Retina (tissue), 1 donor: Measurements from ENCODE around the gene HJURP.

Experiments
- DNase-seq: peaks from one replicate; pipeline ENCODE4 v3.0.0-alpha.2; 2016

Gene HJURP

DNA sequence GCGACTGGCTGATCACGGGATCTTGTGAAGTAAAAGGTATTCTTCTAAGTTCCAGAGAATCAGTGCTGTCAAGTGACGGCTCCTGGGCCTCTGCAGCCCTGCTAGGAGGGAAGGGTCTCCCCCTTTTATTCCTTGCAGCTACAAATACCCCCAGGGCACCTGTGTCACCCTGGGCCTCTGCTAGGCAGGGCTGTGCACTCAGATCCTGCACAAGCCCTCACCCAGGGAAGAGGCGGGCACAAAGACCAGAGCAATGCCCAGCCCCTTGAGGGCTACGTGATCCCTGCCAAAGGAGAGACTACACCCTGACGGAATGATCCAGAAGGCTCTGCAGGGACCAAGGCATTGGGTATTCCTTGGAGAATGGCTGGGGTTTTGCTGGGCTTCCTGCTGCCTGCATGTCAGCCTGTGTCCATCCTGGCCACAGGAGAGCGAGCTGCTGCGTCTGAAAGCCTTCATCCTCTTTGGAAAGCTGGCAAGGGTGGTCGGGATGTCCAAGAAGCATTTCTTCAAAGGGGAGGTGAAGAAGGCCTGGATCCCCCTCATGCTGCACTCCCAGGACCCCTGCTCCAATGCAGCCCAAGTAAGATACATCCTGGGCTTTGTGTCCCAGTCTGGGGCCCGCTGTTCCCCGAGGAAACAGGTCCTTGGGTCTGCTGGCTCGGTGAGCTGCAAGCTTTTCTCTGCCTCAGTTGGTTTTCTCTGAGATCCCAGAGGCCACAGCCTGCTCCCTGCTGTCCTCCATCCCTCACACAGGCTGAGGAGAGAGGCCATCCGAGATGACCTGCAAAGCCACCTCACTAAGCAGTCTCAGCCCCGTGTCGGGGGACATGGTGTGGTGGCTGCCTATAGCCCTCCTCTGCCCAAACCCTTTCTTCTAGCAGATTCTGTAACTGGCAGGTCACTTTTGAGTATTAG lies 24.9 kb downstream of the HJURP start:
- DNase-seq = no peak

DNA sequence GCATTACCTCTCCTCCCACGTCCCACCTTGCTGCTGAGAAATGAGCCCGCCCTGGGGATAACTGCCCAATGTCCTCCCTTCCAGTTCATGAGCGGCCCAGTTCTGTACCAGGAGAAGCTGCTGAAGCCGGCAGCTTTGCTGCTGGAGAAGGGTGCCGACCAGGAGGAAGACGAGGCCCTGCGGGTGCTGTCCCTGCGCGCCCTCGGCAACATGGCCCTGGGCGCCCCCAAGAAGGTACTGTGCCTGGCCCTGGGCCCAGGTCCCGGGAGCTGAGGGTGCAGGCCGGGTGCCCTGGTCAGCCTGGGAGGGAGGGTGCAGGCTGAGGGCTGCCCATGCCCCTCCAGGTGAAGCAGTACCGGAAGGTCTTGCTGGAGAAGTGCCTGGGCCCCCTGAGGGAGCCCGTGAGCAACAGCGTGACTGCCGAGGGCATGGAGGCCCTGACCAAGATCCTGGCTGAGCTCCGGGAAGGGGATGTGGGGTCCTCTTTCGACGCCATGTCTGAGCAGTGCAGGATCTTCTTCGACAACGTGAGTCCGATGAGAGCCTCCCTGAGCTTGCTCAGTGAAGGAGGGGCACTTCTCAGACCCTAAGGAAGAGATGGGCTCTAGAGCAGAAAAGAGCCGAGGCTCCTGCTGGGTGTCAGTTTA lies 25.7 kb downstream of the HJURP start:
- no peak for DNase-seq

DNA sequence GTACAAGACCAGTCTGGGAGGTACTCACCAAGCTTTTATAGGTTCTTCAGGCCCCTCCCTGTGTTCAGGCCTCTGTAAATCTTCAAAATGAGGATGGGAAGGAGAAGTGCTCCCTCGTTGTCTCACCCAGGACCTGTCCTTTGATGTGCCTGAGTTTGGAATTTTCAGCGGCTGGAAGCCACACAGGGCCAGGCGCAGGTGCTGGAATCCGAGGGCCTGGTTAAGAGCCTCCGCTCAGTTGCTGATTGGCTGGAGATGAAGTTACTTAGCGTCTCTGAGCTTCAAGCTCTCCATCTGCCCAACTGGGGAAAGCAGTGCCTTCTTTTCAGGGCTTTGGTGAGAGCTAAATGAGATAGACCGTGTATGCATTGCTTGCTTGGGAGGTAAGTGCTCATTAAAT lies 30.0 kb downstream of the HJURP start:
- DNase-seq = no peak

DNA sequence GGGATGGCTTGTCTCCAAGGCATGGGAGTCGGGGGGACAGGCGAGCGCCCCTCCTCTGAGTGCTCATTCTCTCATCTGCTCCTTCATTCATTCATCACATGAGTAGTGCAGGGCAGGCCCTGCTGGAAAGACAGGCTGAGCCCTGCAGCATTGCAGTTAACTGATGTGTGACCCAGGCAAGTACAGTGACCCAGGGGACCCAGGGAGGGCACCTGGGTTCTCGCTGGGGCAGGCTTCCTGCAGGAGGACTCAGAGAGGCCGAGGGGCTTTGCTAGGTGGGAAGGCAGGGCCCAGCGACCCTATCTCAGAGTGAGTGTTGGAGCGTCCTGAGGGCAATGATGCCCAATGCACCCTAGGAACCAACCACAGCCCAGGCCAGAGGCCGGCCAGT lies 30.6 kb downstream of the HJURP start:
- no peak for DNase-seq

DNA sequence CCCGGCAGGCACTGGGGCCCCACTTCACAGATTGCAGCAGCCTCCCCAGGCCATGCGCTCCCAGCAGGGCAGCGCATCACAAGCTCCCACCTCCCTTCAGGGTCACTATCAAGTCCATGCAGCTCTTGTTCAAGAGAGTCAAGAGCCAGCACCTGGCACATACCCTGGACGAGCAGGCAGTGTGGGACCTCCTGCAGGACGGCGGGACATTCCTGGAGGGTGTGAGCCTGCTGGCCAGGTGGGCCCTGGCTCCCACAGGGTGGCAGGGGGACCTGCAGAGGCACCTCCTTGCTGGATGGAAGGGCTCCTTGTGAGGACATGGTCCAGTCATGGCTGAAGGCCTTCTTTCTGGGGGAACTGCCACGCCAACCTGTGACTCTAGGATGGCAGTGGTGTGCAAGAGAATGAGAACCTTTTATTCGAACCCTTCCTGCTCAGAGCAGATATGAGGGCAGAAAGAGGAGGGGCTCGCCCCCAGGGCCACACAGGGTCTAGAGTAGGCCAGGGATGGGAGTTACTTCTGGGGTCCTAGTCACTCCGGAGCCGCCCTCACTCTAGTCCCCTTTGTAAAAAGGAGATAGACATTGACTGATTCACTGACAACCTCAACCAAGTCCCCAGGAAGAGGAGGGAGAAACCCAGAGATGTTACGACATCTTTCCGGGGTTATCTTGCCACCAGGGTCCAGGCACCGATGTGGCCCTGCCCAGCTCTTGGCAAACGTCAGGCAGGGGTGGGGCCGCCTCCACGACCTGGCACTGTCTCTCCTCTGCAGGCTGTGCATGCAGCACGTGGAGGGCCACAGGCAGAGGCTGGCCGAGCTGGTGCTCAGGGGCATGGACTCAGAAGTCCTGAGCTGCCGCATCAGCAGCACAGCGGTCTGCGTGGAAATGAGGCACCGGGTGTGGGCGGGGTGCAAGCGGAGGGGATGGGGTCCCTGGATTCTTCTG lies 31.3 kb downstream of the HJURP start:
- DNase-seq = no peak

DNA sequence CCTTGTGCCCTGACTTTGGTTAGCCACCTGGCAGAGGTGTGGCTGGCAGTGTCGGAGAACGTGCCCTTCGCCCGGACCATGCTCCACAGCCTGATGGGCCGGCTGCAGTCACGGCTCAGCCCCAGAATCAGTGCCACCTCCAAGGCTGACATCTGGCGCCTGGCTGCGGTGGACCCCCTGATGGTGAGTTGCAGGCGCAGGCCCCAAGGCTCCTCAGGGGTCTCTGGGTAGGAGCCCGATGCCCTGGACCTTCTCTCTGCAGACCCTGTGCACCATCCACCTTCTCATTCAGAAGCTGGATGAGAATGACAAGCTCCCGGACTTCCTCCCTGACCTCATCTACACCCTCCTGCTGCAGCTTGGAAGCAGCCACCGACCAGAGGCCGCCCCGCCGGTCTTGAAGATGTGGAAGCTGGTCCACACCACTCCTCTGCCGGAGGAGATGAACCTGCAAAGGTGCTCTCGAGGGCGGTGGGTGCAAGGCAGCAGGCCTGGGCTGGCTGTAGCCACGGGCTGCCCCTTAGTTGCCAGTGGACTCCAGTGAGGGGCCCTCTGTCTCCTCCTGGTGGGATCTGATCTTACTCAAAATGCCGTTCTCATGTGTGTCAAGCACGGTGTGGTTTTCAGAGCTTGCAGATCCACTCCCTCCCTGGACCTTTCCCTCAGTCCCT lies 32.1 kb downstream of the HJURP start:
- no peak for DNase-seq

DNA sequence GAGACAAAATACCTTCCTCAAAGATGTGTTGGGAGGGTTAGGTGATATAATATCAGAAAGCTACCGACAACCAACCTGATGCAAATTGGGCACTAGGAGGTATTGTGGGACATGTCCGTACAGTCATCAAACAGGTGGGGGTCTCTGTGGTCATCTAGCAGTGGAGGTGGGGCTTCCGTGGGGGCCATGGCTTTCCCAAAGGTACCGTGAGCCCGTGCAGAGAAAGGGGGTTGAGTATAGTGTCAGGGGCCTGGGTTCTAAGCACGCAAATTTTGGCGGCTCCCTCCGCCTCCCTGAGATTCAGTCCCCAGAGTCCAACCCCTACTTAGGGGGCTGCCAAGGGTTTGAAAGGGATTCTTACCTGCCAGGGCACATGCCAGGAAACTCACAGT lies 32.6 kb downstream of the HJURP start:
- no peak for DNase-seq

DNA sequence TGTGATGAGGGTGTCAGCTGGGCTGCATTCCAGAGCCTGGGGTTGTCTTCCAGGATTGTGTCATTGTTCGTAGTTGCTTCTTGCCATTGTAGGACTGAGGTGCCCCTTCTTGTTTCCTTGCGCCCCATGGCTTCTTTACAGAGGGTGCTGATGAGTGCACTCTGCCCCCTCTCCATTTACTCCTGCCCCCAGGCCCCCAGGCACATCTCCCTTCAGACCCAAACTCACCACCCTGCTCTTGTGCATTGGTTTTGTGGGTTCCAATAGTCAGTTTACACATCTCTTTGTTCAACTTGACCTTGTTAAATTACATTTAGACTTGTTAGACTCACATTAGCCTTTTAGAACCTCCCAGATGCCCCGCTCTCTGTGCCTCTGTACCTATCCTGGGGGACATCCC lies 33.1 kb downstream of the HJURP start:
- DNase-seq = no peak

DNA sequence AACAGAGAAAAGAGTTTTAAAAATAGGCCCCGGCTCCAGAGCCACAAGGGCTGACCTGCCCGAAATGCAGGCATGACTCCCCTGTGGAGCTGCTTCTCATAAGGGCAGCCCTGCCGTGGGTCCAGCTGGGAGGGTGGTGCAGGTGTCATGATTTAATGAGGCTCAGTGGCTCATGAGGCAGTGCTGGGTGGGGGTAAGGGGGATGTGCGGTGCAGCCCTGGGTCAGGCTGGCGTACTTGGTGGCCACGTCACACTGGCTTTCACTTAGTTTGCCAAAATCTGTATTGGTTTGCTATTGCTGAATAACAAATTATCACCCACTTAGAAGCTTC lies 33.6 kb downstream of the HJURP start:
- no peak for DNase-seq

DNA sequence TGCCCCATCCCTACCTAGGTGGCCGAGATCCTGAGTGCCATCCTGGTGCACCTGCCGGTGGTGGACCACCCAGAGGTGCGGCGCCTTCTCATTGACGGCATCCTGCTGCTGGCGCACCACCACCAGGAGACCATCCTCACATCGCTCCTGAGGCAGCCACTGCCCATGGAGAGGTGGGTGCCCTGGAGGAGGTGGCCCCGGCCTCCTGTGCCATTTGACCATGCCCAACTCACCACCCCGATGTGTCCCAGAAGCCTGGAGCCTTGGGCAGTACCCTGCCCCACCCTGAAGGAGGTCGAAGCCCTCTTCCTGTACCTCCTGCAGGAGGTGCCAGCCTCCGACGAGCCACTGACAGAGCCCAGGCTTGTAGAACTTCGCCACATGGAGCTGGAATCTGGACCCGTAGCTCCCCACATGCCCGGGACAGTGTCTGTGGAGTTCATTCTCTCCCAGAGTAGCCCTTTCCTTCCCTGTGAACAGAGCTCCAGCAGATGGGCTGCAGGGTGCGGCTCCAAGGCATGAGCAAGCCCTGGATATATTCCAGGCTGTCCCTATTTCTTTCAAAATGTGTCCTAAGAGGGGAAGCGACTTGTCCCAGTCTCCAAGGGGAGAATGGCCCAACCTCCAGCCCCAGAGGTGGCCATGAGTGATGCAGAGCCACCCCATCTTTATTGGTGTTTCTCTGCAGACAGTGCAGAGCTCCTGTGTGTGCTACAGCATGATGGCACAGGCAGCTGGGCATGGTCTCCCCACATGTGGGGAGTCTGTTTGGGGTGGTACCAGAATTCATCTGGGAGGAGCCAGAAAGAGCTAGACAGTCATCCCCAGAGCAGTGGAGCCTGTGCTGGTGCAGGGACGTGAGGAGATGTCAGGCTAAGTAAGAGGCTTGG lies 34.2 kb downstream of the HJURP start:
- DNase-seq = no peak

DNA sequence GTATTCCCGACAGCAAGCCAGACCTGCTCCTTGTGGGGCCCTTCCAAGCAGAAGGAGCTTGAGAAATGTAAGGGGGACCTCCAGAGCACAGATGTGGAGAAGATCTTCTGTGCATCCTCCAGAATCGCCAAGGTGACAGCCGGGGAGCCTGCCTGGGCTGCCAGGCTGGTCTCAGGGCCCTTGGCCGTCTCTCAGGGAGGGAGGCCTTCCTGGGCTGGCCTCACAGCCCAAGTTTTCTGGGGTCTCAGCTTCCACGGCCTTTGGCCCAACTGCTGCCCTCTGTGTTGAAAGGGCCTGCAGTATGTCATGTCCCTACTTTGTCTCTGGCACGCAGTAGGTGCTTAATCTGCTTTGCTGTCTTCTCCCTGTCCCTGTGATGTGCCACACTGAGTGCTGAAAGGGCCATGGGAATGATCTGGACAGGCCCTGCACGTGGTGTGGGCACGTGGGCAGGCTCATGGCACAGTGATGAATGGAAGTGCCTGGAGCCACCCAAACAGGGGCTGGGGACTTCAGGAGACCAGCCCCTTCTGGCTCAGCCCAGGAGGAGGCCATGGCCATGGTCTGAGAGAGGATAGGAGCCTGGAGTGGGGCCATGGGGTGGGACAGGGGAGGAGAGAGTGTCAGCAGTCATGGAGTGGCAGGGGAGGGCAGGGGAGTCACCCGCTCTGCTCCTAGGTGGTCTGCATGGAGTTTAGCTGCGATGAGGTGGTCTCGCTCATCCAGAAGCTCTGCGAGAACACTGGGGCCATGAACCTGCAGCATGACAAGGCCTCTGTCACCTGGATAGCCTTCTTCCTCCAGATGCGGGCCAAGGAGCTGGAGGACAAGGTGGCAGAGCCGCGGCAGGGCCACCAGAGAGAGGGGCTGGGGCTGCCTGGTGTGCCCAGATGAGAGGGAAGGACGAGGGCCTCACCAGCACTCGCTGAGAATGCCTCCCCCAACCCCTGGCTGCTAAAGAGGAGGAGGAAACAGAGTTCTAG lies 35.4 kb downstream of the HJURP start:
- DNase-seq = no peak

DNA sequence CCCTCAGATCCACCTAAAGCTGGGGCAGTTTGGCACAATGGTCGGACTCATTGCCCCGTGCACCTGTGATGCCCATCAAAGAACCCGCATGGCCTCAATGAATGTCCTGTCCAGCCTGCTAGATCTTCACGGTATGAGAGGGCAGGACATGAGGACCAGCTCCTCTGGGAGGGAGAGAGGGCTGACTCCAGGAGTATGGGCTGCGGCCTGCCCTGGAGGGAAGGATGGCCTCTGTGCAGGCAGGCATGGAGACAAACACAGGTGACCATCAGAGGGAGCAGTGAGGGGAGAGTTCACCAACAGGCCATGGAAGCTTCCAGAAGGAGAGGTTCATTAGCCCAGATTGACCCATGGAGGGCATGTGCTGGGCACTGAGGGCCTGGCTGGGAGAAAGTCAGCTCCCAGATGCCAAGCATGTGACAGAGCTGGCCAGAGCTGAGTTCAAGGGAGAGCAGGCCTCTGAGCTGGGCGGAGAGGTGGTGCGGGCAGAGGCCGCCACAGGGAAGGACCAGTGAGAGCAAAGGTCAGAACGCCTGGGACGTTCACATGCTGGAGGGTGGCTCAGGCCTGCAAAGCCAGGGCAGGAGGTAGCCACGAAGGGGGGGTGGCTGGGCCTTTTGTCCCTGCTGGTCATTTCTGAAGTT lies 36.2 kb downstream of the HJURP start:
- DNase-seq = no peak

DNA sequence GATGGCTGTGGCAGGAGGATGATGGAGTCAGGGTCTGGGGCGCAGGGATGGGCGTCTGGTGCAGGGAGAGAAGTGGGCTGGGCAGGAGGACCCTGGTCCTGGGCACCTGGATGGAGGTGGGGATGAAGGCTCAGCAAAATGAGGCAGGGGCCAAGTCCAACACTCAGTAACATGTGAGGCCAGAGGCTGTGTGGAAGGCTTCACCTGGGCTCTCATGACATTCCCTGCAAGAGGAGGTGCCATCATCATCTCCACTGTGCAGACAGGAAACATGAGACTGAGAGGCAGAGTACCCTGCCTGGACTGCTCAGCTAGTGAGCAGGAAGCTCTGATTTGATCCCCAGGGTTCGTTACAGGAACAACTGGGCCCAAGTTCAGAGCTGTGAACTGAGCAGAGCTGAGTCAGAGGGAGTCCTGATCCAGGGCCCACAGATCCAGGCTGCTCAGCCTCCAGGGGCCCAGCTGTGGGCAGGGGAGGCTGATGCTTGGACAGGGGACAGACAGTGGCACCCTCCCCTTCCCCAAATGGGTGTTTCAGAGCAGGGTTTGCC lies 36.9 kb downstream of the HJURP start:
- no peak for DNase-seq

DNA sequence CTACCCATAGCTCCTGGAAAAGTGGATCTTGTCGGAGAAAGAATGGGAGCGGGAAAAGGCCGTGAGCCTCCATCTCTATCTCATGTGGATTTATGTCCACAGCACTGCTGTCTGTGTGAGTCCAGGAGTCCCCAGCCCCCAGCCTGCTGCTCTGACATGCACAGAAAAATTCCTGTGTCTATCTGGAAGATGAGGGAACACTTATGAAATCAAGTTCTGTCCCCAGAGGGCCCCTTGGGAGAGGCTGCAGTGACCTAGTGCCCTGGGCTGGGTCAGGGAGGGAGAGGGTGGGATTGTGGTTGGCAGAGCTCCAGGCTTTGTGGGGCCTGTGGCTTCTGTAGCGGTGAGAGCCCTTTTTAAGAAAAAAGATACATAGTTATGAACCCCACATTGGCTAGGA lies 37.6 kb downstream of the HJURP start:
- no peak for DNase-seq

DNA sequence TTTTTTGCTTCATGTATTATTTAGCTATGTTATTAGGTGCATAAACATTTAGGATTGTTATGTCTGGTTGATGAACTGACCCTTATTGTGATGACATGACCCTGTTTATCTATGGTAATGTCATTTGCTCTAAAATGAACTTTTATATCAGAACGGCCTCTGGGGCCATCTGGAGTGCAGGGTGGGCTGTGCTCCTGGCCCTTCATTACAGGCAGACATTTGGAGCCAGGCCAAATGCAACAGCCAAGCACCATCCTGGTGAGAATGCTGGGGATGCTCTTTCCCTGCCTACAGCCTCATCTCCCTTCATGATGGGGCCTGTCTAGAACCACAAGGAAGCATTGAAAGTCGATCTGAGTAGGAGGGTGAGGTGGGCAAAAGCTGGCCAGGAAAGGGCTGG lies 38.0 kb downstream of the HJURP start:
- no peak for DNase-seq

DNA sequence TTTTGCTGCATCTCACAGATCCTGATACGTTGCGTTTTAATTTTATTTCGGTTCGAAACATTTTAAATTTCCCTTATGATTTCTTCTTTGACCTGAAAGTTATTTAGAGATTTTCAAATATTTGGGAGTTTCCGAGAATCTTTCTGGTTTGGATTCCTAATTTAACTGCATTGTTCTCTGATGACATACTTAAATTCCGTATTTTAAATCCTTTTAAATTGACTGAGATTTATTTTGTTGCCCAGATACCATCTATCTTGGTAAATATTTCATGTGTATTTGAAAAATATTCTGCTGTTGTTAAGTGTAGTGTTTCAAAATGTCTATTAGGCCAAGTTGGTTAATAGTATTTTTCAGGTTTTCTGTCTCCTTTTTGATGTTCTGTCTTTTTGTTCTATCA lies 38.5 kb downstream of the HJURP start:
- DNase-seq = no peak

DNA sequence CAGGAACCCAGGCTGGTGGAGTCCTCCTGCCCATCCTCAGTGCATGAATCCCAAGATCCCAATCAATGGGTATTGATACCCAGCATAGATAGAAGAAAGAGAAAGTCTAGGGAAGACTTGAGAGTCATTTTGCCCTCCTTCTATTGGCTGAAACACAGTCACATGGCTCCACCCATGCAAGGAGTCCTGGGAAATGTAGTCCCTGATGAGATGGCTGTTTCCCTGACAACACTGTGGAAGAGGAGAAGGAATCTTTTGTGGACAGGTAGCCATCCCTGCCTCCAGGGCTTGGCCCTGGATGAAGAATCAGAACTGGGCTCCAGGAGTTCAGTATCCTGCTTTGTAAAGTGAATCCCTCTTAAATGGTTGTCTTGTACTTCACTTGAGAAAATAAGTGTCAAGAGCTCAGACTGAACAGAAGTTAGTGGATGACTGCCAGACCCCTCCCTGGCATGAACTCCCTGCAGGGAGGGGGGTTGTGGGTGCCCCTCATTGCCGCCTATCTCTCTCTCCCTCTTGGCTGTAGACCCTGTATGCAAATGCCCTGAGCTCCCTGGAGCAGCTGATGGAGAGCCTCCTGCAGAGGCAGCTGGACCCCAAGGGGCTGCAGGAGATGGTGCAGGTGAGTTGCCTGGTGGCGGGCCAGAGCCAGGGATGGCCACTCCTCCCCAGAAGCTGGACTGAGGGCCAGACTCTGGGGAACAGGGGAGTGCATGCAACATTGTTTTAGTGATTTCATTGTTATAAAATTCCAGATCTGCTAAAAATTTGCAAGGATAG lies 40.1 kb downstream of the HJURP start:
- no peak for DNase-seq

DNA sequence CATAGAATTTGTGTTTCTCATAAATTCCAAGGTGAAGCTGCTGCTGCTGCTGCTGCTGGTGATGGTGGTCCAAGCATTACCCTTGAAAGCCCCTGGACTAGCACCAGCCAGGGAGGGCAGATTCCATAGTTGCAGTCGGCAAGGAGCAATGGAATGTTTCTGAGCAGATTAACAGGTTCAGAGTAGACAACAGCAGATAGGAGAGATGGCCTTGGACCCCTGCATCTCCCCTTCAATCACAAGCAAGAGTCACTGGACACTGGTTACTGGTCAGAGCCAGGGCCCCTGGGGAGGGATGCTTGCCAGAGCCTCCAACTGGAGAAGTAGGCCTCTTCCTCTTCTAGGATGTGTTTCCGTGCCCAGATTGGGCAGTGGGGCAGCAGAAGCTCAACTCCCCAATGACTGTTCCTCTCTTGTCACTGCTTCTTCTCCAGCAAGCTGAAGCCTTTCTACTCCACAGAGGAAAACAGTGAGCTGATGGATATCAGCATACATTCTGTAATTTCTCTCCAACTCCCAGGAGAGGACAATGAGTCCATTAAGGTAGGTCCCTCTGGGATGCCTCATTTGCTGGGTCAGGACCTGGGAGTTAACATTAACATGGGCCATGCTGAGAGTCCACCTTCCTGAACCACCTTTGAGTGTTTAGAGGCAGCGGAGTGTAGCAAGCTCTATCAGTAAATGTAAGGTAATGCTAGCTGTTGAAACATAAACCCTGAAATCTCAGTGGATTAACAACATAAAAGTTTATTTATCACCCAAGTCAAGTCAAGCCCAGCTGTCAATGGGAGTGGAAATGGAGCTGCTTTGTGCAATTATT lies 40.9 kb downstream of the HJURP start:
- DNase-seq = no peak
